GM12801 (cell line): Measurements from ENCODE around the gene CCL20.

ENCODE experiments used
- CTCF ChIP-seq: IDR thresholded peaks from one replicate; pipeline ENCODE4 v1.5.1; 2011; ENCODE audit warnings: control low read depth; ENCODE audit not compliant: insufficient read length; ENCODE audit errors: extremely low read depth

CCL20 gene

GRCh38 chr2:227861011-227861410, 47.4 kb downstream of the CCL20 start:
- TF ChIP-seq CTCF, result no peak

DNA sequence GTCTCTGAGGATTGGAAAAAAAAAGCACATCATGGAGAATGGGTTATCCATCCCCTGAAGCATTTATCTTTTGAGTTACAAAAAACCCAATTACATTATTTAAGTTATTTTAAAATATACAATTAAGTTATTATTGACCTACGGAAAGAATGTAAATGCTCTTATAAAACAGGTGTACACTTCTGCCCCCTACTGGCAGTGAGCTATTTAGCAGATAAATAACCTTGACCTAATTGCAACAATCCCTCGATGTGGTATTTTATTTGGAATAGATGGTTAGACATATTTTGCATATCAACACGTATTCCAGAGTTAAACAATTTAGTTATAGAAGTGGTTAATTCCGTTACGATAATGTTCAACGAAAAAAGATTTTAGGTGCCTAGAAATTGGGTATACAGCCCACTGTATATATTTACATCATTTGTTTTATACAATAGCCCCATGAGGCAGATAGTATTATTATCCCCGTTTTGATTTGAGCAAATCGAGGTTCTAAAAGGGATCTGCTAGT, 48.6 kb downstream of the CCL20 start:
- no peak for TF ChIP-seq CTCF

- TF ChIP-seq CTCF, result no peak
These were observed 49.3 kb downstream of the CCL20 start for GRCh38 chr2:227862741-227863588.

DNA sequence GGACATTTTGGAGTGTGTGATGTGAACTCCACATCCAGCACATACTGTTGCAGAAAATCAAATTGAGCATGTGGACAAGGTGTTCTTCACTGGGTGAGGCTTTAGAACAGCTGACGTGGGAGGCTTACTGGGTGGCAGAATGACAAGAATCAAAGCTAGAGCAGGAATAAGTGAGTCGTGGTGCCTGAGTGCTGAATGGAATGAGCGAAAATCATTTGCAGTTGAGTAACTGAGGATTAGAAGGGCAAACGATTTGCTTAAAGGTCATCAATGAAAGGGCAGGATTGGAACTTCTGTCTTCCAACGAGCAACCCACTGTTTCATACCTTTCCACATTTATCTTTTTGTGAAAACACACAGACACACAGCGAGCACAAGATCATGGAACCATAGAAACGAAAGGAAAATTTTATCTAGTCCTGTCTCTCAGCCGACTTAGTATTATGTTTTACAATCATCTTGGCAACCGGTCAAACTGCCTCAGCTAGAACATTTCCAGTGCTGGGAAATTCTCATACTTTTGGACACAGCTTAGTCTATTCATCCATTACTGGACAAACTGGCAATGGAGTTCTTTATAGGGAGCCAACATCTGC, 50.6 kb downstream of the CCL20 start:
- TF ChIP-seq CTCF, result no peak

DNA sequence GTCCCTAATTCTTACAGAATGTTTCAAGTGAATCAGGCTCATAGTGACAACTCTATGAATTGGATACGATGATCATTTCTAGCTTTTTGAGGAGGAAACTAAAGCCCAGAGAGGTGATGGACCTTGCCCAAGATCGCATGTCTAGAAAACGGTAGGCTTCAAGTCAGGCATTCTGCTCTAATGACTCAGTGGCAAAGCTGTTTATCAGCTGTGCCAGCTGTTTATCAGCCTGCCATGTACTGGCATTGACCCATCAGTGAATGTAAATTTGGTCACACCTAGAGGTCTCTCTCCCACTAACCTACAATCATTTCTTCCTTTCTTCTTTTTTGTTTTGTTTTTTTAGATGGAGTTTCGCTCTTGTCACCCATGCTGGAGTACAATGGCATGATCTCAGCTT, 51.6 kb downstream of the CCL20 start:
- no peak for TF ChIP-seq CTCF
